T-helper 22 cell (primary cell): ENCODE measurements around the gene PLG.
"Not testable (repeated sequence)": the region's sequence is repeated elsewhere in the genome, so short reads cannot be mapped to it uniquely, and the experiment has no call there.

Source experiments
- DNase-seq: peaks from one replicate; pipeline ENCODE4 v3.0.0-alpha.2; 2020; ENCODE audit warnings: low read depth

PLG gene

DNA sequence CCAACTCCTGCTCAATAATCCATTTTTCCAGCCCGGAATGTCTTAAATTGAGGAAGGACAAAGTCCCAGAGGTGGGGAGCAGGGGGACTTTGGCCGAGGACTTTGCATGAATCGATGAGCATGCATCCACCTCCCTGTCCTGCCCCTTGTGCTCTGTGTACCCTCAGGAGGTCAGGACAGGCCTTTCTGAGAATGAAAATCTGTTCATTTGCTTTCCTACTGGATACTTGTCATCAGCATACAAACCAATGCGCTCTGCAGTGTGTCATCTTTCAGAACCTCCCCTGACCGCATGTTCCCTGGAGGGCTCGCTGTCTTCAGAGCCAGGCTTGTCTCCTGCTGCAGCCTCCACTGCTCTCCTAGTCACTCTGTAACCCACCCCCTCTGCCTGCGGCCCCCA lies 2.6 kb downstream of the PLG start:
- DNase-seq, result not testable (repeated sequence)

DNA sequence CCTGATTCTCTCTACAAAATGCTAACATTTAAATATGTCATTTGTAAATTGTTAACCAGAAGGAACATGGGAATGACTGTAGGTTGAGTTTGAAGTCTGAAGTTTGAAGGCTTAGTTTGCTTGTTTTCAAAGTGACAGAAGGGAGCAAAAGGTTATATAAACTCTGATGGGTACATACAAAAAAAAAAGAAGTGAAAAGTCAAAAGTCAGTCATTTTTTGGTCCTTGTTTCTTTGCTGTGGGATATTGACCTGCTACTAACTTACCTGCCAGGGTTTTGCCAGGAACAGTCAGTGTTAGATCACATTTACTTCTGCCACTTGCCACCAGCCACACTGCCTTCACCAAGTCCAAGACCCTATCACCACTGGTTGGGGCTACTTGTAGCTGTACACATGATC lies 6.9 kb downstream of the PLG start:
- not testable (repeated sequence) for DNase-seq

DNA sequence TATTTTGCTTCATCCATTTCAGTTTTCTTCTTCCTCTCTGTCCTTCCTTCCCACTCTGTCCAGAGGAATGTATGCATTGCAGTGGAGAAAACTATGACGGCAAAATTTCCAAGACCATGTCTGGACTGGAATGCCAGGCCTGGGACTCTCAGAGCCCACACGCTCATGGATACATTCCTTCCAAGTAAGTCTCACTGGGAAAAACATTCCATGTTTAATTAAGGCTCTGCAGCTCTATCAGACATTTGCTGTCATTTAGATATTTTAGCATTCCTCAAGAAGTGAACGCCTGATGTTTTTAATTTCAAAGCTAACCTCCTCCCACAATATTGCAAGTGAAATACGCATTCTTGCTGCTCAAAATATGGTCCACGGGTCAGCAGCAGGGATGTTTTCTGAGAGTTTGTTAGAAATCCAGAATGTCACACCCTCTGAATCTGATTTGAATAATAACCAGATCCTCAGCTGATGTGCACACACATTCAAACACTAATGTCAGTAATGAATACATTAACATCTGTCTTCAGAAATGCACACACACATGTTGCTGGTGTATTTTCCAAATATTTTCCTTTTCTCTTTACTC lies 12.8 kb downstream of the PLG start:
- no peak for DNase-seq

DNA sequence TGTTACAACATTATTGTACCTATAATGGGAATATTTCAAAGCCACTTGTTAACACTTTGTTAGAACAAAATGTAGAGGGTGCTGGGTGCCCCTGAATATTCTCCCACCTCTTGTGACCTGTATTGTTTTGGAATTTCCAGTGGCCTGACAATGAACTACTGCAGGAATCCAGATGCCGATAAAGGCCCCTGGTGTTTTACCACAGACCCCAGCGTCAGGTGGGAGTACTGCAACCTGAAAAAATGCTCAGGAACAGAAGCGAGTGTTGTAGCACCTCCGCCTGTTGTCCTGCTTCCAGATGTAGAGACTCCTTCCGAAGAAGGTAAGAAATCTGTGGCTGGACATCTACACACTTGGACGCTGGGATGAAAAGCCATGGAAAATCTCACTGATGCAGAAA lies 28.9 kb downstream of the PLG start:
- DNase-seq, result no peak

DNA sequence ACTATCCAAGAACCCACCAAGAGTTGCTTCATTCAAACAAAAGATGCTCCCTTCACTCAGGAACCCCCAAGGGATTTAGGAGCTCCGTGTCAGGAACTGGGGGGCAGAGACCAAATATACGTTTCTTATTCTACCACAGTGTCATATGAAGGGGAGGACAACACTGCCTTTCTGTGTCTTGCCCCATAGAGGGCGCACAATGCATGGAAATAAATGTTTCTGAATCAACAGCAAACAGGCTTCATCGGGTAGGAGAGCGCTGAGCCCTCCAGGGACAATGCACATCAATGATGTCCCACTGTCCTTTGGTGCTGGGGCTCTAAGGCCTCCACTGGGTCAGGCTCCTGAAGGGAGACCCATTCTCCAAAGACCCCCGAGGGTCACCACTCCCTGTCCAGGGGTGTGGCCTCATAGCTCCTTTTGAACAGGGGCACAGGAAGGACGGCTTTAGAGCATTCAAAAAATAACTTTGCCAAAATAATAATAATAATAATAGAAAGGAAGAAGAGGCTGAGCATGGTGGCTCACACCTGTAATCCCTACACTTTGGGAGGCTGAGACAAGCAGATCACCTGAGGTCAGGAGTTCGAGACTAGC lies 31.1 kb downstream of the PLG start:
- no peak for DNase-seq

DNA sequence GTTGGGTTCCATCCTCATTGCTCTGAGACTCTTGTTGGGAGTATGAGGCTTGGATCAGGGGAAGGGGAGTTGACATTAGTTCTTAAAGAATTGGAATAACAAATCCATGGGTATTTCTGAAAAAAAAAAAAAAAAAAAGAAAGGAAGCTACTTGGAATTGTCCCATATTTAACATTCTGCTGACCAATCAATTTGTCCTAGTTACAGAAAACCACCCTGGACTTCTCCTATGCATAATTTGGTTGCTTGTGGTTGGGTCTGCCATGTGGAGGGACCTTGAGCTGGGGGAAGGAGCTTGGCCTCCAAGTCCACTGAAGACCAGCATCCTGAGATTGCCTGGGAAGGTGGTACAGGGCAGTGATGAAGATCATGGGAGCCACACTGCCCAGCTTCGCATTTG lies 32.6 kb downstream of the PLG start:
- no peak for DNase-seq

DNA sequence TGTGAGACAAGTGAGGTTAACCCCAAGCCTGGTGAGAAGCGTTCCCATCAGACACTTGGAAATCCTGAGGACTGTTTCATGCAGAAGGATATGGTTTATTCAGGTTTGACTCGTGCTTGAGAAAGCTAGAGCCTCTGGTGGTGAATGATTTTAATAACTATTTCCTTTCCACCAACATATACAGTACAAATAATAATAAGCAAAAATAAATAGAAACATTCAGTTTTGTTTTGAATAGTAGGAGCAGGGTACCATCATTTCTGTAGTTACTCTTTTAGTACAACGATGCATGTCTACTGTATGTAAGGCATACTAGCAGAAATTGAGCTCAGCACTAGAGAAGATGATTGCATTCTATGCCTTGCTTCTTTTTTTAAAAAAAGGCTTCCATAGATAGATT lies 33.5 kb downstream of the PLG start:
- DNase-seq, result no peak

DNA sequence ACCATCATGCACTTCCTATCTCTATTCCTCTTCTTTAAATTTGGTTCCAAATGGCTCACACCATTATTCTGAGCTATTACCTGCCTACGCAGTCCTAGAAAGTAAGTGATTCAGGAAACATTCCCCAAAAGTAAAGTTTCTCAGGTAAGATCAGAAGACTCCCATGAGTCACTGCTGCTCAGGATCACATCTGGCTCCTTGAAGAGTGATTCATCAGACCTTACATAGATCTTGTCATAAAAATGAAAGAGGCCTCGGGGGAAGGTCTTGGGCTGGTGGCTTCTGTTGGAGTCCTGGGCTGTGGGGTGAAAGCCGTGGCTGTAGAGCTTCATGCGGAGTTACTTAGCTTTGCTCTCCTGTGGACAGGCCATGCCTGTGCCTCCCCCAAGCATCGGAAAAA lies 35.9 kb downstream of the PLG start:
- no peak for DNase-seq

DNA sequence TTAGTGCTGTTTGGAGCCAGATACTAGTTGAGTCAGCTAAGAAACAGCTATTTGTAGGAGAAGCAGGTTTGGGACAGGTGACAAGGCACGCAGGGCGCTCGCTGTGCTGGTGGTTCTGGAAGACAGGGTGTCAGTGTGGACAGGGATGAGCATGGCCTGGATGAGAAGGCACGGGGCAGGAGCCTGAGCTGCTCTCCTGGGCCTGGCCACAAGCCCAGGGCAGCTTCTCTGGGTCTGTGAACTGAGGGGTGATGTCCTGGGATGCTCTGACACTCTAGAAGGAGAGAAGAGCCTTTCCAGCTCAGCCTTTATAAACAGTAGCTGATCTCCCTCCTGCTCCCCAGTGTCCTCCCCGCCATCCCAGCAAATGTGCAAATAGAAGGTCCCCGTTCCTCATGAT lies 37.9 kb downstream of the PLG start:
- no peak for DNase-seq

DNA sequence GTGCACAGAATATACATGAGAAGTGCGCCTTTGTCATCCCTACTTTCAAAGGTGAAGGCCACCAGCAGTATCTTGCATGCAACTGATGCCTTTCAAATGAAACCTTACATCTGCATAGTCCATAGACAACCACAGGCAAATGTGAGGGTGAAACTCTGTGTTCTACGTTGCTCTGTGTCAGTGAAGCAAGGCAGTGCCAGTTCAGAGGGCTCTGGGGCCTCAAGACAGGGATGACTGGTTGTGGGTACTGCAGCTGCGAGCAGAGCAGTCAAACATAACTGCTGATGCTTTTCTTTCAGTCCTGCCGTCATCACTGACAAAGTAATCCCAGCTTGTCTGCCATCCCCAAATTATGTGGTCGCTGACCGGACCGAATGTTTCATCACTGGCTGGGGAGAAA lies 39.0 kb downstream of the PLG start:
- not testable (repeated sequence) for DNase-seq

DNA sequence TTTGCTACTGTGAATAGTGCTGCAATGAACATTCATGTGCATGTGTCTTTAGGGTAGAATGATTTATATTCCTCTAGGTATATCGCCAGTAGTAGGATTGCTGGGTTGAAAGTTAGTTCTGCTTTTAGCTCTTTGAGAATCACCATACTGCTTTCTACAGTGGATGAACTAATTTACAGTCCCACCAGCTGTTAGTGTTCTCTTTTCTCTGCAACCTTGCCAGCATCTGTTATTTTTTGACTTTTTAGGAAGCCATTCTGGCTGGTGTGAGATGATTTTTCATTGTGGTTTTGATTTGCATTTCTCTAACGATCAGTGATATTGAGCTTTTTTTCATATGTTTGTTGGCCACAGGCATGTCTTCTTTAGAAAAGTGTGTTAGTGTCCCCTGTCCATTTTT lies 40.0 kb downstream of the PLG start:
- DNase-seq, result no peak

DNA sequence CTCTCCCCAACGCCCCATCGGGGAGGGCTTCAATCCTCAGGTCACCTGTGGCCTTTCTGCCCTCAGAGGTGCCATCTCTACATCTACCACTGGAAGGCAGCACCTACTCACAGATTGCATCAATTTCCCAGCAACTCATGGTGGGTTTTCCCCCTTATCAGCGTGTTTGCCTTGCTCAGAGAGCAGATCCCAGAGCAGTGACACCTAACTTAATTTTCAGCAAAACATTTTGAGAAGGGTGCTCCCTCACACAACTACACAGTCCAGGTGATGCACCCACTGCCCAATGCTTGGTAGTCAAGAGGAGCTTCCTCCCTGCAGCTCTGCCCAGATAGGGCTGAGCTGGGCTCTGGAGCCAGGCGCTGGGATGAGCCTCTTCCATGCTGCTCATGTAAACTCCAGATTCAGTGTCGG lies 48.2 kb downstream of the PLG start:
- DNase-seq, result no peak

DNA sequence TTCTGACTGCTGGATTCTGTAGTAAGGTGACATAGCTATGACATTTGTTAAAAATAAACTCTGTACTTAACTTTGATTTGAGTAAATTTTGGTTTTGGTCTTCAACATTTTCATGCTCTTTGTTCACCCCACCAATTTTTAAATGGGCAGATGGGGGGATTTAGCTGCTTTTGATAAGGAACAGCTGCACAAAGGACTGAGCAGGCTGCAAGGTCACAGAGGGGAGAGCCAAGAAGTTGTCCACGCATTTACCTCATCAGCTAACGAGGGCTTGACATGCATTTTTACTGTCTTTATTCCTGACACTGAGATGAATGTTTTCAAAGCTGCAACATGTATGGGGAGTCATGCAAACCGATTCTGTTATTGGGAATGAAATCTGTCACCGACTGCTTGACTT lies 51.2 kb downstream of the PLG start:
- DNase-seq, result not testable (repeated sequence)

DNA sequence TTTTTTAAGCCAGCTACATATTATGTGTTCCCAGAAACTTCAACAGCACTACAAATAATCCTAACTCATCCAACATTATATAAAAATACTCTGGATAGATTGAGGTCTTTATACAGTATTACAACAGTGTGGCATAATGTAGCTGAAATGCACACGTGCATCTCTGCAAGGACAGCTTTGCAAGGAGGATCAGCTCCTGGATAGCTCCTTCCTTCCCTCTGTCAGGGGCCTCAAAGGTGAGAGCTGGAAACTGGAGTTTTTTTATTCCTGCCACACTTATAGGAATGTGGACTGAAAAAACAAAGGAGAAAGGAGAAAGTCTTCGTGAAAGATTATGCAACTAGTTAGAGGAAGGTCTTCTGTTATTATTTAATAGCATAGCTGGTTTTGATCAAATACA lies 53.1 kb downstream of the PLG start:
- no peak for DNase-seq

DNA sequence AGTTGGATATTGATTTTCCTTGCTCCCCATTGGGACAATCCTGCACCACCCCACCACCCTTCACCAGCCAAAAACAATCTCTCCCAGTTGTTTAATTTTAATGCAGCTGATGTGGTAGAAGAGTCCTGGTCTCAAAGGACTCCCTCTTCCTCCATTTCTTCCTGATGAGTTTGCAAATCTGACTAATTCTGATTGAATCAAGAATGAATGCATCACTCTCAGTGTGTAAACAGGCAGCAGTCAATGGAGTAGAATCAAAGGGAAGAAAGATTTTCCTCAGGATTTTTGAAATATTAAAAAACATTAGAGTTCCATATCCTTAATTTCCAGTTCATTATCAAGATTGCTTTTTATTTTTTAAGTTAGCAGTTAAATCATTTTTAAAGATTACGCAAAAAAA lies 54.0 kb downstream of the PLG start:
- DNase-seq, result no peak

DNA sequence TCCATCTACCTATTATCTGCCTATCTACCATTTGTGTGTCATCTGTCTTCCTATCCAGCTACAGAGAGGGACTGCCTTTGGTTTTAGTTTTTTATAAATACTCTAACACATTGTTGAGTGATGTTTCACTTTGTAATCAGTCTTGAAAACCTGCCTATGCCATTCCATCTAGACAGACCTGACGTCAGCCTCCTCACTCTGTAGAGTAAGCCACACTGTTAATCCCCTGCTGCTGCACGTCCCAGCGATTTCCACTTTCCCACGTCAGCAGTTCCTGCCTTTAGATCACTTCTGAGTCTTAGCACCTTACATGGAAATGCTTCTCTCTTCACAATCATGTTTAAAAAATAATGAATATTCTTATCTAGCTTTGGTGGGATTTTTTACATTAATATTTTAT lies 54.8 kb downstream of the PLG start:
- no peak for DNase-seq

DNA sequence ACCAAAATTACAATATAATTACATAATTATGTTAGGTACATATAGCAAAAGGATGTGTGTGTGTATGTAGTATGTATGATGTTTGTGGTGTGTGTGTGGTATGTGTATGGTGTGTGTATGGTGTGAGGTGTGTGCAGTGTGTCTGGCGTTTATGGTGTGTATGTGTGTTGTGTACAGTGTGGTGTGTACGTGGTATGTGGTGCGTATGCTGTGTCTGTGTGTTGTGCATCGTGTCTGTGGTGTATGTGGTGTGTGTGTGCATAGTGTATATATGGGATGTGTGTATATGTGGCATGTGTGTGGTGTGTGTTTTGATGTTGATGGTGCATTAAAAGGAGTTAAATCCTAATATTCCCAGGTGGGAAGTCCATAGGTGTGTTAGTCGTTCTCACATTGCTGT lies 62.8 kb downstream of the PLG start:
- DNase-seq, result no peak

DNA sequence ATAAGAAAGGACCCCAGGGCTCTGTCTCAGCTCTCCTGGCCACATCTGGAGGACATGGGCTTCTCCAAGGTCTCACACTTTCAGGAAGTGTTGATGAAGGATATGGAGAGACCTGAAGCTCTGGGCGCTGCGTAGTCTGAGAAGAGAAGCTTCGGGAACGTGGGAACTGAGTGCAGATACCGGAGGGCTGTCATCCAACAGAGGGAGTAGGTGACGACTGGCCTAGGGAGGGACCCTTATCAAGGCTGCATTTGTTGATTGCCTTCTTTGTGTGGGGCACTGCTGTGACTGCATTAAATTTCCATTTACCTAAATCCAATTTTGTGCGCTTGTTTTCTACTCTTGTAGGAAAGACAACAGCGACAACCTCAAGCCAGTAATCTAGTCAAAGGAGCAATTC lies 63.4 kb downstream of the PLG start:
- no peak for DNase-seq

DNA sequence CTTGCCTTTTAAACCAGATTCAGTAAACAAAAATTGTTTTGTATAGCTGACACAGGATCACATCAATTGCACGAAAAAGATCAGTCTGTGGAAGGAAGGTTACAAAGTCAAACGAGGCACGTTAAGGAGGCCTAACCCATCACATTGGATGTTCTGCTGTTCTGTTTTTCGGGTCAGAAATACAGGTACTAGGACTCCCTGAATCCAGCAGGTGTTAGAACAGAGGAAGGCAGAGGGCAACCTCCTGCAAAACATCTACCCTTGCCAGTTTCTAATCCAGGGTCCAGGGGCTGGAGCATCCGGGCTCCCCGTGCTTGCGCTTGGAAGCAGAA lies 64.6 kb downstream of the PLG start:
- DNase-seq, result no peak

DNA sequence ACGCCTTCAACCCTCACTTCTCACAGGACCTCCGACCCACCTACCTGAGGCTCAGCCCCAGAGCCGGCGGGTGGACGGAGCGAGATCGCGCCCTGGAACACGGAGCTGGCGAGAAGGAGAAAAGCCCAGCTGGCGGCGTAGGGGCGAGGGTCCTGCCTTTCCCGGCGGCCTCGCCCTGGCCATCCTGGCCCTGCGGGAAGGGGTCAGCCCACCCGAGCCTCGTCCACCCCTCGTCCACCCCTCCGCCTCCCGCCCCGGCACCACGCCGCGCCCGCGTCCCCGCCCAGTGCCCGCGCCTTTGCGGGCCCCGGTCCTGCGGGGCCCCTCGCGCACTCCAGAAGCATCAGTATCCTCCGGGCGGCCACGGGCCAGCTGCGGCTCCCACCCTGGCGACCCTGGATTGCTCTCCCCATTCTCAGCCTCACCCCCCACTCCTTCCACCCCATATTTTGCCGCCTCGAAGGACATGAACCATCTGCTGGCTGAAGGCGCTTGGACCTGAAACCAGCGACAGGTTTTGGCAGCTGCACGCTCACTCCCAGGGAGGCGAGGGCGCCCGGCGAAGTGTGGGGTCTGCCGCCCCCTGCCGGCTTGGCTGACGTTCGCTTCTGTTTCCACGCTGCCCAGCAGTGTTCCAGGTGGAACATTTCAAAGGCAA lies 65.1 kb downstream of the PLG start:
- DNase-seq, result no peak

DNA sequence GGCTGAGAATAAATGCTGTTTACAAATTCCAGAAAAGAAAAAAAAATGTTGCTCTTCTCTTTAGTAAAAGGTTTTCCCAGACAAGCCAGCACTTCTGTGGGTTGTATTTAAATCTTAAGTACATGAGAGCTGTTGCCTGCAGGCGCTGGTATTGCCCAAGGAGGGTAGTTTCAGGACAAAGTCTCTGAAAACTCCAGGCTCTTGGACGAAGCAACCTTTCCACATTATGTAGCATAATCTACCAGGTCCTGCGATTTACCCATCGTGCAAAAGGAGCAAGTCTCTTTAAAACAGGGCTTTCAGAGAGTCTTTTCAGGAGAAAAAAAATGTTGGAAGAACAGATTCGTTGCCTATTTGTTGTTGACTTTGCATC lies 65.6 kb downstream of the PLG start:
- no peak for DNase-seq

DNA sequence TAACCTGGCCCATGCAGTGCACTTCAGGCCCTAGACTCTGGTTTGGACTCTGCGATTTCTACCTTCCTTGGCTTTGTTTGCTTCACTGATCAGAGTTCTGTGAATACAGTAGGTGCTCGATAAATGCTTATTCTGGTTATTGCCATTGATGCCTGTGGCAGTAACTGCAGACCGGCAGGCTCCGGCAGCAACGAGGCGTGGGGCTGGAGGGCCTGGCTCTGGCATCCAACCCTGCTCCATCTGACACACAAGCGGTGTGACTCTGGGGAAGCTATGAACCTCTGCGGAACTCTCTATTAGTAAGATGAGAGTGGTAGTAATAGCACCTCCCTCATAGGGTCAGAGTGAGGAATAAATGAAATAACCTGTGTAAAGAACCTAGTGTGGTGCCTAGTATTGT lies 66.1 kb downstream of the PLG start:
- no peak for DNase-seq

DNA sequence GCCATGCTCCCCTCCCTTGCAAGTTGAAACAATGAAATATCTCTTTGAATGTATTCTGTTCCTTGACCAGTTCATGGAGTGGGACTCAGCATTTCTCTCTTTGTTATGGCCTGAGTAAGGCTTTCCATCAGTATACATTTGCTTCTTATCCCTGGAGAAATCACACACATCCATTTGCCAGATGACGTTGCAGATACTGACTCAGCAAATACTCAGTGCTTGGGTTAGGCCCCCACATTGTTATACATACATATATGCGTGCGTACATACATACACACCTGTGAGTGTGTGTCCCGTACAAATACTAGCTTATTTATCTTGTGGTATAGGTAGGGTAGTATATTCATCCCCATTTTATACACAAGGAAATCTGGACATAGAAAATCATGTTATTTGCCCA lies 72.4 kb downstream of the PLG start:
- no peak for DNase-seq
